NCI-H128 (cell line): ENCODE data around the gene RAB7A.
"Not testable (repeated sequence)": the region's sequence is repeated elsewhere in the genome, so short reads cannot be mapped to it uniquely, and the experiment has no call there.

Source experiments
- DNase-seq: peaks from one replicate; lab custom pipeline; 2025; ENCODE audit not compliant: unreplicated experiment; lab: John Stamatoyannopoulos, UW

RAB7A gene

DNA sequence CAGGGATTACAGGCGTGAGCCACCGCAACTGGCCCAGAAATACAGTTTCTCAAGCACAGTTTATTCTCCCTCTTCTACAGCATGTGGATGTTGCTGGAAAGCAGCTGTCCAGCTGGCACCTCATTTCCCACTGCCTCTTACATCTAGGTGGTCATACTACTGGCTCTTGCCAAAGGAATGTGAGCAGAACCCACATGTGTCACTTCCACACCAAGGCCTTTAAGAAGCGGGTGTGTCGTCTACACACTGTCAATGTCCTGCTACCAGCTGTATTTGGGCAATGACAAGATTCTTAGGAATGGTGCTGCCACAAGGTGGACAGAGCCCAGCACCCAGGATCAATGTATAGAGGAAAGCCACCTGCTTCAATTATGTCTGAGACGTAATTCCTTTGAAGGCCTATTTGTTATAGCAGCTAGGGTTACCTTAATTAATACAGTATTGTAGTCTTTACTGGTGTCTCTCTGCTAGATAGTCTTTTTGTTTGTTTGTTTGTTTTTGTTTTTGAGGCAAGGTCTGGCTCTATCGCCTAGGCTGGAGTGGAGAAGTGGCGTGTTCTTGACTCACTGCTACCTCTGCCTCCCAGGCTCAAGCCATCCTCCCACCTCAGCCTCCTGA lies 15.1 kb upstream of the RAB7A start:
- DNase-seq = no peak

DNA sequence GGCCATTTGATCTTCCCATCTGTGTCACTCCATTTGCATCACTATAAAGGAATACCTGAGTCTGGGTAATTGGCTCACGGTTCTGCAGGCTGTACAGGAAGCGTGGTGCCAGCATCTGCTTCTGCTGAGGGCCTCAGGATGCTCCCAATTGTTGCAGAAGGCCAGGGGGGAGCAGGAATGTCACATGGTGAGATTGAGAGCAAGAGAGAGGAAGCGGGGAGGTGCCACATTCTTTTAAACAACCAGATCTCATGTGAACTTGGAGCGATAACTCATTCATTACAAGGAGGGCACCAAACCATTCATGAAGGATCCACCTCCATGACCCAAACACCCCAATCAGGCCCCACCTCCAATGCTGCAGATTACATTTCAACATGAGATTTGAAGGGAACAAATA lies 13.1 kb upstream of the RAB7A start:
- DNase-seq = no peak

DNA sequence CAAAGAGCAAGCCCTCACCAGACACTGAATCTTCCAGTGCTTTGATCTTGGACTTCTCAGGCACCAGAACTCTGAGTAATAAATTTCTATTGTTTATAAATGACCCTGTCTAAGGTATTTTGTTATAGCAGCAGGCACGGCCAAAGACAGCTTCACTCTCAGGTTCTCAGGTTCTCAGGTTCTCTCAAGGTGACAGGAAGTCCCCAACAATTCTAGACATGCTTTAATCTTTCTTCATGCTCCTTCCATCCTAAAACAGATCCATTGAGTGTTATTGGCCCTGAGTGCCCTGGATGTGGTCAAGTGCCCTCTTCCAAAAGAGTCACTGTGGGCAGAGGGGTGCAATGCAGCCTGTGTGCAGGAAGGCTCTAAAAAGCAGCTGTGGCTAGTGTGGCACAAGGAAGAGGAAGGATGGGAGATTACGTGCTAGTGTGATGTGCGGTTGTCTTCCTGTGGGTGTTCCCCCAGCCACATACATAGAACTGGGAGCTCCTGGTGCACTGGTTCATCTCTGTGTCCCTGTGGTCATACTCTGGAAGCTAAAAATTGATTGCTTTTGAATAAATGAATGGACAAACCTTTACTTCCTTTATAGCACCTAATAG lies 11.0 kb upstream of the RAB7A start:
- DNase-seq = no peak

DNA sequence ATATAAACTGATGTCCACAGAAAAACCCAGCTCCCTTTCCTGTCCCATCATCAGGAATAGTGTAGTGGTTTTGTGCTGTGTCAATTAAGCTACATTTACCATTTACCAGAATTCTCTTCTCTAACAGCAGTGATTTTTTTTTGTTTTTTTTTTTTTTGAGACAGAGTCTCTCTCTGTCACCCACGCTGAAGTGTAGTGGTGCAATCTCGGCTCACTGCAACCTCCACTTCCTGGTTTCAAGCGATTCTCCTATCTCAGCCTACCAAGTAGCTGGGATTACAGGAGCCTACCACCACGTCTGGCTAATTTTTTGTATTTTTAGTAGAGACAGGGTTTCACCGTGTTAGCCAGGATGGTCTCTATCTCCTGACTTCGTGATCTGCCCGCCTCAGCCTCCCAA lies 7.1 kb upstream of the RAB7A start:
- DNase-seq = not testable (repeated sequence)

DNA sequence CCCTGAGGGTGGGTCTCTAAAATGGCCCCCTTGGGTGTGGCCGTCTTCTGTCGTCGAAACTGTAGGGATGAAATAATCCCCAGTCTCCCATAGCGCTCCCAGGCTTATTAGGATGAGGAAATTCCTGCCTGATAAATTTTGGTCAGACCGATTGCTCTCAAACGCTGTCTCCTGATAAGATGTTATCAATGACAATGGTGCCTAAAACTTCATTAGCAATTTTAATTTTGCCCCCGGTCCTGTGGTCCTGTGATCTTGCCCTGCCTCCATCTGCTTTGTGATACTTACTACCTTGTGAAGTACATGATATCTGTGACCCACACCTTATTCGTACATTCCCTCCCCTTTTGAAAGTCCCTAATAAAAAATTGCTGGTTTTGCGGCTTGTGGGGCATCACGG lies 5.1 kb upstream of the RAB7A start:
- DNase-seq = no peak

DNA sequence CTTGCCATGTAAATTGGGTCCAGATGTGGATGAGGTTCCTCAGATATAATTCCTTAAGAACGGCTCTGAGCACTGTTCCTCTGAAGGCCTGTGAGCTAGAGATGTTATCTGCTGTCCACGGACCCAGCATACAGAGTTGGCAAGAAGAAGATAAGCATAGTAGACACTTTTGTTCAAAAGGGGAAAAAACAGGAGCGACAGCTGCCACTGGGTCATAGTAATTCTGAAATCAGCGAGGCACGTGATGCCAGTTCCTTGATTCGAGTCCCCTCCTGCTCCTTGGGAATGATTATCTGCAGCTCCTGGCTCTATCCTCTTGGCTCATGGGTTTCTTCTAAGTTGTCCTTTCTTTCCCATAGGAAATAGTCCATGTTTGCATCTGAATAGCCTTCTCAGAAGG lies 2.5 kb upstream of the RAB7A start:
- DNase-seq = no peak

DNA sequence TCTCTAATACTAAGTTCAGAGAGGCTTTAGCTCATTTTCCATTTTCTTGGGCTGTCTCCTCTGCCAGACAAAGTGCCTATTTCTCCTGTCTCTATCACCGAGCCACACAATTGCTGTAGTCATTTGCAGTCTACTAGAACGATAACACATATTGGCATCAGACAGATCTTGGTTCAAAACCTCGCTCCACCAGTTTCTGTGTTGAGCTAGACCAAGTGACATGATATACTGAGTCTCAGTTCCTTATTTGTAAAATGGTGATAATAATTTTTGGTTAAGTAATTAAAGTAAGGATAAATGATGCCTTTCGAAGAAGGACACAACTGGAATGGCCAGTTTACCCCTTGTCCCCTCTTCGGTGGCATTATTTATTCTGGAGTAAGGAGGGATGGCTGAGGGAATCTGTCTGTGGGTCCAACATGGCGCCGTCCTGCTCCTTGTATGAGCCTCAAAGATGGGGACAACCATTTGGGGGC lies 398 bp upstream of the RAB7A start:
- DNase-seq = no peak

DNA sequence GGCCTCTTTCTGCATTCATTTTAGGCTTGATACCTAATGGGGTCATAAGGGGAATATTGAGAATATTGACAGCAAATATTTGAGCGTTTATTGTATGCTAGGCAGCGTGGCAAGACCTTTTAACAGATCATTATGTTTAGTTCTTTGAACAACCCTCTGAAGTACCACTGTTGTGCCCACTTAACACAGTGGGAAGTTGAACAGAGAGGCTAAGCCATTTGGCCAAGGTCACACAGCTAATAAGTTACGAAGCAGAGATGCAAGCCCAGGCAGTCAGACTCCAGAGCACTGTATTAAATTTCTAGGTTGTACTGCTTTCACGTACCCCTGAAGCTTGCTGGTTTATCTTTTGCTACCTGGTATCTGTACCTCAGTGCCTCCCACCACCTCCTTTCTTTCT lies 1.1 kb downstream of the RAB7A start:
- no peak for DNase-seq

DNA sequence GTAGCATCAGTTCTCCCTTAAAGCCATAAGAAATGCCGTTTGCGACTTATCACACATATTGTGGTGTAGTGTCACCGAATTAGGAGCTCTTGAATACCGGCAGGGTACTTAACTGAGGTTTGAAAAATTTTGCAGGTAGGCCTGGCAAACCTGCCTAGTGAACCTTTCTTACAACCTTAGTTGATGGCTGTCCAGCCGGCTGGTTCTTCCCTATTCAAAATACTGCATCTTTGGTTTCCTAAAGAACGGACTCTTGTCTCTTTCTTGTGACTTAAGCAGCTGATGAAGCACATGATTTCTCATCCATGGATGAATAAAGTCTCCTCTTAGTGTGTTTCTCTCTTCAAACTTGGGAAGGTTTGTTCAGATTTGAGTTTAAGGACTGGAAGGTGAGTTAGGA lies 1.5 kb downstream of the RAB7A start:
- DNase-seq = no peak

DNA sequence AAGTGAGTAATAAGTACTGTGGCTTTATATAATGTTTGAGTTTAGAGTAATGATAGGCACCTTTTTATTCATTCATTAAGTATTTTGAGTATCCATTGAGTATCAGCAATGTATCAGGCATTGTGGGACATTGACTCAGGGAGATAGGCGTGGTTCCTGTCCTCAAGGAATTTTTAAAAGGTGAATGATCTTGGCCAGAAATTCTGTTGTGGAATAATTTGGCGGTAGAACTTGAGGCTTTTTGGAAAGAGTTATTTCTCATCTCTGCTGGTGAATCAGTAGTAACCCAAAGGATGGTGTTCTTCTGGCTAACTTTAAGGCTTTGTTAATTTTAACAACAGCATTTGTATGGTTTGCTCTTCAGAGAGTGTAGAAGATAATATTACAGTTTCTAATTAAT lies 2.0 kb downstream of the RAB7A start:
- DNase-seq = no peak

DNA sequence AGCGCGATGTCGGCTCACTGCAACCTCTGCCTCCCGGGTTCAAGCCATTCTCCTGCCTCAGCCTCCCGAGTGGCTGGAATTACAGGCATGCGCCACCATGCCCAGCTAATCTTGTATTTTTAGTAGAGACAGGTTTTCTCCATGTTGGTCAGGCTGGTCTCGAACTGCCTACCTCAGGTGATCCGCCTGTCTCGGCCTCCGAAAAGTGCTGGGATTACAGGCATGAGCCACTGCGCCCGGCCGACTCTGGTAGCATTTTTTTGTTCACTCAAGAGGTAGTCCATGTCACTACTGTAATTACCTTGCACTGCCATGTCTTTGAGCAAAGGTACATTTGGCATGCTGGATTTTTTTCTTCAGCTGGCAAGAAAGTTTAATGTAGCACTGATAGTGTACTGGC lies 2.5 kb downstream of the RAB7A start:
- DNase-seq = not testable (repeated sequence)

DNA sequence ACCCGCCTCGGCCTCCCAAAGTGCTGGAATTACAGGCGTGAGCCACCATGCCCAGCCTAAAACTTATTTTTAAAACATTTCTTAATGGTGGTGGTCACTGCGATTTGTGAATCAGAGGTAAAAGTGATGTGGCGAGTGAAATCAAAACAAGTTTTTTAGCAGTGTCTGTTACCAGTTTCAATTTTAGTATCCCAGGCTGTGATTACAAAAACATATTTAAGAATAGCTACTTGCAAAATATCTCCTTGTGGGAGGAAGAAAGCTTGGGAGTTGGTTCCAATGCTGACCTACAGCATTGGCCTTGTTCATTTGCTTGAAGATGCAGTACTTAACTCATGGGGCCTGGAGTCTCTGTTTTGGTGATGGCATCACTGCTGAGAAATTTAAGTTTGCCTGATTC lies 4.5 kb downstream of the RAB7A start:
- DNase-seq = no peak

DNA sequence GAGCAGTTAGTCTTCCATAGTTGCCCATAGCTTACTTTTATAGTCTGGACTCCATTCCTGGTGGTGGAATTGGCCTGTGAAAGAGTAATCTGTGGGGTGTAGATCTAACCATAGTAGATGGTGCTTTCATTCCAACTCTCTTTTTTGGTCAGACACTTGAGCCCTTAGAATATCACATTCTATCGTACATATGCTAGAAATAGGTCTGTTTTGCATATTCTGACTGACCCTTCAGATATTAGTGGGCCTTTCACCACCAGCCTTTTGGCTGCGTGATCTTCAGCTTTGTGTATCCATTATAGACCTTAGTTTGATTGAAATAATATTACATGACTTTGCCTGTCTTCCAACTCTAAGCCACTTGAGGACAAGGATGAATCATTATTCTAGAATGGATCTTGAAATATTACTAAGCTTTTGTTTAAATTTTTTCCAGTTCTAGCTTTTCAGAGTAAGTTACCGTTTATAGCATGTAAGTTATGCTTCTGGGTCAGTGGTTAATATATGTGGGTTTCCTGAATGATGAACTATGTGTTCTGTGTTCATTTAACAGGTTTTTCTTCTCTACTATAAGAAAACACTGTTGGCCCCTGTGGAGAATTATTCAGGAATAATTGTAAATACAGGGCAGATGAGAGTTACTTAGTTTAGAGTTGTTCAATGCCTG lies 8.7 kb downstream of the RAB7A start:
- no peak for DNase-seq

DNA sequence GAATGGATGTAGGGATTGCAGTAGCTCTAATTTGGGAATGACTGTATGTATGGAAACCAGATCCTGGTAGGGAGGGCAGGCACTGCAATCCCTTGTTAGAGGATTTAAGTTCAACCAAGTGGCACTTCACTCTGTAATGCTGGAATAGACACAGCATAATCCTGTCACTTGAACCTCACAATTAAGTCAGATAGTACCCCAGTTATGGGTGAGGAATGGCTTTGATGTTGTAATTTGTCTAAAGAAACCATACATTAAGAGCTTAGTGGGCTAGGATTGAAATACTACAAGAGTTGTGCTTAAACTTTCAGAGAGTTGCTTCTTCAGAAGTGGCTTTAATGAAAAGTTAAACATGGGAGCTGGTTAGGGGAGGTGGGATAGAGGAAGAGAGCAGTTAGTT lies 9.3 kb downstream of the RAB7A start:
- no peak for DNase-seq

DNA sequence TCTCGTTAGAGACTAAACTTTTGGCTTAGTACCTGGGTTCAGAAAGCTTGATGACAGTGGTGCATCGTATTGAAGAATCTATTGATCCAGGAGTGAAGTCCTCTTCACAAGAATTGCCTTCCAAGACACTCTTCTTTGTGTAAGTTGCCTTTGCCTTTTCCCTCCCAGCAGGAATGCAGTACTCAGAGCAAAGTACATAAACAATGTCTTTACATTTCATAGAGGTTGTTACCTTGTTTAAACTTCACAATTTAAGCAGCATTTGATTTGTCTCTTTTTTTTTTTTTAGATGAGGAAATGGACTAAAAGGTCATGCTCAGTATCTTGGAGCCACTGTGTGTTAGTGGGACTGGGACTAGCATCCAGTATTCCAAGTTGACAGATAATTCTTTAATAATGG lies 9.9 kb downstream of the RAB7A start:
- no peak for DNase-seq

DNA sequence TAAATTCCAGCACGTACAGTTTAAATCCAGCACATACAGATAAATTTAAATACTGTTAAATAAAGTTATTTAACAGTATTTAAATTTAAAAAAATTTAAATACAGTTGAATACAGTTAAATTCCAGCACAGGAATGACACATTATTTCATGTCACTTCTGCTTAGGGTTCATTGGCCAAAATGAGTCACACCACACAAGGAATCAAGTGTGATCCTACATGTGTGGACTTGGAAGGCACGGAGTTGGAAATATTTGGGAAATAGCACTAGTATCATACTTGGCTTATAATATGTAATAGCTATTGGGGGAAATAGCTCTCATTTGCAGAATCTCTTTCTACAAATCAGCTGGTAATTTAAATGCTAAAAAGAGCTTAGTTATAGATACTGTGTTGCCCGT lies 10.6 kb downstream of the RAB7A start:
- DNase-seq = no peak

DNA sequence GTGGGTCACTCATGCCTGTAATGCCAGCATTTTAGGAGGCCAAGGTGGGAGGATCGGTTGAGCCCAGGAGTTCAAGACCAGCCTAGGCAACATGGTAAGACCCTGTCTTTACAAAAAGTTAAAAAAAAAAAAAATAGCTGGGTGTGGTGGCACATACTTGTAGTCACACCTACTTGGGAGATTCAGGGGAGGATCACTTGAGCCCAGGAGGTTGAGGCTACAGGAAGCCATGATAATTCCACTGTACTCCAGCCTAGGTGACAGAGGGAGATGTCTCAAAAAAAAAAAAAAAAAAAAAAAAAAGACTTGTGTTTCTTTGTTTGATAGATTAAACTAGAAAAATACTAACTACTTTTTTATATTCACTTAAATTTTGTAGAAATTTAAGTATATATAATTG lies 14.6 kb downstream of the RAB7A start:
- no peak for DNase-seq

DNA sequence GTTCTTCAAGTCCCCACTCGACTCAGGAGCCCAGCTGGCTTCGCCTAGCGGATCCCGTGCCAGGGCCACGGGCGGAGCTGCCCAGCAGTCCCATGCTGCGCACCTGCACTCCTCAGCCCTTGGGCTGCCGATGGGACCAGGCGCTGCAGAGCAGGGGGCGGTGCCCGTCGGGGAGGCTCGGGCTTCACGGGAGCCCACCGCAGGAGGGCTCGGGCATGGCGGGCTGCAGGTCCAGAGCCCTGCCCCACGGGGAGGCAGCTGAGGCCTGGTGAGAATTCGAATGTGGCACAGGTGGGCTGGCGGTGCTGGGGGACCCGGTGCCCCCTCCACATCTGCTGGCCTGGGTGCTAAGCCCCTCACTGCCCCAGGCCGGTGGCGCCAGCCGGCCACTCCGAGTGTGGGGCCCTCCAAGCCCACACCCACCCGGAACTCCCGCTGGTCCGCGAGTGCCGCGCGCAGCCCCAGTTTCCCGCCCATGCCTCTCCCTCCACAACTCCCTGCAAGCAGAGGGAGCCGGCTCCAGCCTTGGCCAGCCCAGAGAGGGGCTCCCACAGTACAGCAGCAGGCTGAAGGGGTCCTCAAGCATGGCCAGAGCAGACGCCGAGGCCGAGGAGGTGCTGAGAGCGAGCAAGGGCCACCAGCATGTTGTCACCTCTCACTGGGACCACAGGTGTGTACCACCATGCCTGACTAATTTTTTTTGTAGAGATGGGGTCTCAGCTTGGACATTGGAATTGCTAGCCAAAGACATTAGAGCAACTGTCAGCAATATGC lies 17.0 kb downstream of the RAB7A start:
- DNase-seq = no peak

DNA sequence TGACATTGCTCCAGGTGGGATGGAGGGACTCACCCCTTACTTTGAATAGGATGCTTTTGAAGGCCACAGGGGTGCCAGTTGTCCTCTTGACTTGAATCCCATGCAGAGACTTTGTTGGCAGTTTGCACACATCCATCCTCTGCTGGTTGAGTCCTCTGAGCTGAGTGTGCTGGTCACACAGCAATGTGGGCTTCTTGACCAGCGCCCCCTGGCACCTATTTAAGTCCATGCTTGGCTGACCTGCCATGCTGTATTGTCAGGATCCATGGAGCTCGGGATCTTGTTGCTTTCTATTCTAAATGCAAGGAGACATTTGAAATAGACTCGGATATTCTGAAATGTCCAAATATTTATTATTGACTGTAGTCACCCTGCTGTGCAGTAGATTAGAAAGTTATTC lies 19.8 kb downstream of the RAB7A start:
- DNase-seq = no peak

DNA sequence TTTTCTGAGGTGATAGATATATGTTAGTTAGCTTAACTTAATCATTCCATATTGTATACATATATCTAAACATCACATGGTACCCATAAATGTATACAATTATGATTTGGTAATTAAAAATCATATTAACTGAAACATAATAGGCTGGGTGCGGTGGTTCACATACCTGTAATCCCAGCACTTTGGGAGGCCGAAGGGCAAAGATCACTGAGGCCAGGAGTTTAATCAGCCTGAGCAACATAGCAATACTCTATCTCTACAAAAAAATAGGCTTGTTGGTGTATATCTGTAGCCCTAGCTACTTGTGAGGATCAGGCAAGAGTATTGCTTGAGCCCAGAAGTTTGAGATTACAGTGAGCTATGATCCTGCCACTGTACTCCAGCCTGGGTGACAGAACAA lies 20.9 kb downstream of the RAB7A start:
- DNase-seq = no peak

DNA sequence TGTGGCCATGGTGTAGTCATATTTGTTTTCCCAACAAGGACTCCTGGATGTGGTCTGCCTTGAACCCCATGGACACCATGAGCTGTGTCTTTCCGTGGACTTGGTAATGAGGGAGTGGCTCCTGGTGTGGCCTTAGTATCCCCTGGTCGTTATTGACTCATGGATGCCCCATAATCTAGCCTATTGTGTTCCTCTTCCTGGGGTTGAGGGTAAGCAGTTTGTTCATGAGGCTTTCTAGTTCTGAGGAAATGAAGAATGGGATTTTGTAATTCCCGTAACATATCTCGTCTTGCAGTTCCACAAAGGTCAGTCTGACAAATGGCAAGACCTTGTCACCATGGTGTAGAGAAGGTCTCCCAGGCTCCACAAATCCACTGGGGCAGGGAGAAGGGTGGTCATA lies 22.6 kb downstream of the RAB7A start:
- no peak for DNase-seq

DNA sequence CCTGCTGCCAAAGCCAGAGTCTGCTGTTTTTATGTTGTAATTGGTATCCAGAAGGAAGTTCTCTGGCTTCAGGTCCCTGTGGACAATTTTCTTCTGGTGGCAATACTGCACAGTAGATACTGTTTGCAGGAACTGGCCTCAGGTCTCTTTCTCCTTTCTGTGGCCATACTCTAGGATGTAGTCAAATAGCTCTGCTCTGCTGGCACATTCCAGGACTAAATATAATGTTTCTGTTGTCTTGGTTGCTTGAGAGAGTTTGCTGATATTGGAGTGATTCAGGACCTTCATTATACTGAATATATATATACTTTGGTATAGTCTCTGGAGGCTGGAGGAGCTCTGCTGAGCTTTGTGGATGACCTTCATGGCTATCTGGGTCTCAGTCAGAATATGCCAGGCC lies 23.1 kb downstream of the RAB7A start:
- DNase-seq = no peak
